Liver (tissue), 9 donors: Measurements from ENCODE around the gene KIF6. TPM values are rescaled to one million over a fixed set of nuclear protein-coding genes. Genes with fewer than 3 reads are reported as not detected.

ENCODE experiments used
- DNase-seq: peaks from one replicate; pipeline ENCODE4 v3.0.0-alpha.2; 2017; ENCODE audit warnings: low spot score
- H3K27ac ChIP-seq, 2 donors: one replicate each; pipeline ENCODE4 v1.7.0; 2013; ENCODE audit warnings: inconsistent platforms in 2 of 2, low read length in 2 of 2, control low read depth in 1 of 2, low read depth in 1 of 2, mild to moderate bottlenecking in 1 of 2
- H3K27me3 ChIP-seq, 4 donors: one replicate each; pipeline versions ENCODE4 v1.6.1 to v1.7.0; 2013; ENCODE audit warnings: low read length in 3 of 4, inconsistent platforms in 1 of 4, mild to moderate bottlenecking in 1 of 4, moderate library complexity in 1 of 4; ENCODE audit not compliant: control insufficient read depth in 4 of 4, insufficient read depth in 4 of 4
- H3K36me3 ChIP-seq, 4 donors: one replicate each; pipeline versions ENCODE4 v1.6.1 to v1.7.0; 2013; ENCODE audit warnings: low read length in 3 of 4, mild to moderate bottlenecking in 3 of 4, low read depth in 1 of 4, moderate library complexity in 1 of 4; ENCODE audit not compliant: control insufficient read depth in 4 of 4, insufficient read depth in 3 of 4
- H3K4me1 ChIP-seq, 4 donors: one replicate each; pipeline versions ENCODE4 v1.6.1 to v1.7.0; 2013; ENCODE audit warnings: low read length in 3 of 4, mild to moderate bottlenecking in 3 of 4, moderate library complexity in 1 of 4; ENCODE audit not compliant: control insufficient read depth in 4 of 4, insufficient read depth in 4 of 4
- H3K4me3 ChIP-seq, 3 donors: one replicate each; pipeline versions ENCODE4 v1.6.1 to v1.7.0; 2013; ENCODE audit warnings: low read length in 3 of 3, control low read depth in 1 of 3, low read depth in 1 of 3, mild to moderate bottlenecking in 1 of 3
- H3K9ac ChIP-seq, 2 donors: one replicate each; pipeline ENCODE4 v1.7.0; 2013; ENCODE audit warnings: low read length in 2 of 2, mild to moderate bottlenecking in 2 of 2, moderate library complexity in 2 of 2, control low read depth in 1 of 2, low read depth in 1 of 2
- H3K9me3 ChIP-seq, 4 donors: one replicate each; pipeline versions ENCODE4 v1.6.1 to v1.7.0; 2013; ENCODE audit warnings: low read length in 3 of 4; ENCODE audit not compliant: control insufficient read depth in 4 of 4
- CTCF ChIP-seq: fragments of 150-350 bp; IDR thresholded peaks from 2 replicates; pipeline ENCODE4 v1.5.1; 2017; ENCODE audit warnings: improper control_type of control experiment, low read depth, low read length; ENCODE audit not compliant: missing input control
- EGR1 ChIP-seq, 2 donors: IDR thresholded peaks; 2 replicates each; pipeline ENCODE4 v1.6.1; 2016 to 2018; ENCODE audit warnings: antibody characterized with exemption in 2 of 2, low read depth in 2 of 2
- FOXA1 ChIP-seq: IDR thresholded peaks from 2 replicates; pipeline ENCODE4 v1.6.1; 2016; ENCODE audit warnings: antibody characterized with exemption
- FOXA2 ChIP-seq: IDR thresholded peaks from 2 replicates; pipeline ENCODE4 v1.6.1; 2016; ENCODE audit warnings: antibody characterized with exemption
- GABPA ChIP-seq, 2 donors: IDR thresholded peaks in 1 of 2; conservative IDR thresholded peaks in 1 of 2; 2 replicates each; pipeline ENCODE4 v1.6.1; 2016; ENCODE audit warnings: antibody characterized with exemption in 2 of 2, mild to moderate bottlenecking in 1 of 2, moderate library complexity in 1 of 2
- HNF4A ChIP-seq, 2 donors: conservative IDR thresholded peaks; 2 replicates each; pipeline ENCODE4 v1.6.1; 2016; ENCODE audit warnings: antibody characterized with exemption in 2 of 2, mild to moderate bottlenecking in 2 of 2
- HNF4G ChIP-seq: IDR thresholded peaks from 2 replicates; pipeline ENCODE4 v1.6.1; 2016; ENCODE audit warnings: antibody characterized with exemption
- JUND ChIP-seq, 2 donors: IDR thresholded peaks; 2 replicates each; pipeline ENCODE4 v1.6.1; 2016; ENCODE audit warnings: antibody characterized with exemption in 2 of 2
- MAX ChIP-seq: IDR thresholded peaks from 2 replicates; pipeline ENCODE4 v1.6.1; 2016; ENCODE audit warnings: antibody characterized with exemption
- NR2F2 ChIP-seq: IDR thresholded peaks from 2 replicates; pipeline ENCODE4 v1.6.1; 2016; ENCODE audit warnings: antibody characterized with exemption
- RAD21 ChIP-seq, 2 donors: IDR thresholded peaks; 2 replicates each; pipeline ENCODE4 v1.6.1; 2016; ENCODE audit warnings: antibody characterized with exemption in 2 of 2, mild to moderate bottlenecking in 2 of 2
- REST ChIP-seq: IDR thresholded peaks from 2 replicates; pipeline ENCODE4 v1.6.1; 2016; ENCODE audit warnings: antibody characterized with exemption, mild to moderate bottlenecking
- RXRA ChIP-seq, 2 donors: IDR thresholded peaks; 2 replicates each; pipeline ENCODE4 v1.6.1; 2017 to 2018; ENCODE audit warnings: antibody characterized with exemption in 2 of 2, mild to moderate bottlenecking in 1 of 2
- SP1 ChIP-seq: IDR thresholded peaks from 2 replicates; pipeline ENCODE4 v1.6.1; 2018; ENCODE audit warnings: antibody characterized with exemption, mild to moderate bottlenecking
- TAF1 ChIP-seq: conservative IDR thresholded peaks from 2 replicates; pipeline ENCODE4 v1.6.1; 2016; ENCODE audit warnings: antibody characterized with exemption, mild to moderate bottlenecking
- YY1 ChIP-seq: IDR thresholded peaks from 2 replicates; pipeline ENCODE4 v1.6.1; 2016; ENCODE audit warnings: antibody characterized with exemption, mild to moderate bottlenecking
- WGBS: extraction: QIAGEN DNeasy Blood & Tissue Kit; methylation state at CpG from one replicate; pipeline ENCODE4 v1.1.7; 2013; 5-methylcytosine and 5-hydroxymethylcytosine counted together
- polyA plus RNA-seq, 2 donors: library from polyadenylated mRNA; stranded (reverse) in 1 of 2; unstranded in 1 of 2; fragments of 200-250 nt in 1 of 2; fragments of >200 nt in 1 of 2; fragmentation: Nextera tagmentation in 1 of 2; extraction: Ambion mirVana in 1 of 2; gene quantifications; one replicate each; pipeline versions ENCODE4 v1.2.1 to v1.2.3, GENCODE V29; 2013 to 2015
- total RNA-seq, 2 donors: library from RNA; depleted of rRNA; stranded (reverse); fragments of >200 nt; gene quantifications; one replicate each; pipeline ENCODE4 v1.2.3, GENCODE V29; 2014
- TF ChIP-seq, protein P1 (sequence below): IDR thresholded peaks from 2 replicates; pipeline ENCODE4 v1.6.1; 2016; ENCODE audit warnings: antibody characterized with exemption
- TF ChIP-seq, protein P2 (sequence below): IDR thresholded peaks from 2 replicates; pipeline ENCODE4 v1.6.1; 2016; ENCODE audit warnings: antibody characterized with exemption
- donor health status: healthy.
- donor health status: healthy.
- donor health status: healthy.
- donor health status: healthy.
- donor health status: healthy.

The KIF6 gene
- total and polyA plus RNA-seq, 4 donors: 0.17 to 7.5 (median 0.29) TPM

GRCh38 chr6:39546731-39547130, 178.5 kb downstream of the KIF6 start:
- DNase-seq: no peak
- H3K9me3 ChIP-seq: no peaks in the 10 kb centered on the region
- no peak overlapping the region for H3K9ac ChIP-seq
- 69% methylated on average over 2 of the region's 2 CpGs for WGBS
- H3K36me3 ChIP-seq: no peaks in the 10 kb centered on the region
- no peaks in the 10 kb centered on the region for H3K4me1 ChIP-seq
- no peak overlapping the region for H3K27ac ChIP-seq
- TF ChIP-seq FOXA2 (no peak), RAD21 (IDR thresholded peaks at IDR 0.05) (no peak), CTCF (no peak), SP1 (no peak), TAF1 (no peak), RXRA (IDR thresholded peaks at IDR 0.05) (no peak), NR2F2 (no peak), YY1 (no peak), GABPA (IDR thresholded peaks at IDR 0.05 in 1 of 2, conservative IDR thresholded peaks at IDR 0.05 in 1 of 2) (no peak), REST (no peak), MAX (no peak), HNF4A (conservative IDR thresholded peaks at IDR 0.05) (no peak), JUND (IDR thresholded peaks at IDR 0.05) (no peak), EGR1 (IDR thresholded peaks at IDR 0.05; ENCODE audit: low read depth in 2 of 2) (no peak), HNF4G (no peak), FOXA1 (no peak)
- TF ChIP-seq, protein P1, sequence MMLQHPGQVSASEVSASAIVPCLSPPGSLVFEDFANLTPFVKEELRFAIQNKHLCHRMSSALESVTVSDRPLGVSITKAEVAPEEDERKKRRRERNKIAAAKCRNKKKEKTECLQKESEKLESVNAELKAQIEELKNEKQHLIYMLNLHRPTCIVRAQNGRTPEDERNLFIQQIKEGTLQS: no peak
- TF ChIP-seq, protein P2, sequence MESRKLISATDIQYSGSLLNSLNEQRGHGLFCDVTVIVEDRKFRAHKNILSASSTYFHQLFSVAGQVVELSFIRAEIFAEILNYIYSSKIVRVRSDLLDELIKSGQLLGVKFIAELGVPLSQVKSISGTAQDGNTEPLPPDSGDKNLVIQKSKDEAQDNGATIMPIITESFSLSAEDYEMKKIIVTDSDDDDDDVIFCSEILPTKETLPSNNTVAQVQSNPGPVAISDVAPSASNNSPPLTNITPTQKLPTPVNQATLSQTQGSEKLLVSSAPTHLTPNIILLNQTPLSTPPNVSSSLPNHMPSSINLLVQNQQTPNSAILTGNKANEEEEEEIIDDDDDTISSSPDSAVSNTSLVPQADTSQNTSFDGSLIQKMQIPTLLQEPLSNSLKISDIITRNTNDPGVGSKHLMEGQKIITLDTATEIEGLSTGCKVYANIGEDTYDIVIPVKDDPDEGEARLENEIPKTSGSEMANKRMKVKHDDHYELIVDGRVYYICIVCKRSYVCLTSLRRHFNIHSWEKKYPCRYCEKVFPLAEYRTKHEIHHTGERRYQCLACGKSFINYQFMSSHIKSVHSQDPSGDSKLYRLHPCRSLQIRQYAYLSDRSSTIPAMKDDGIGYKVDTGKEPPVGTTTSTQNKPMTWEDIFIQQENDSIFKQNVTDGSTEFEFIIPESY: no peak
- no peaks in the 10 kb centered on the region for H3K27me3 ChIP-seq
- no peak overlapping the region for H3K4me3 ChIP-seq
